Measurements from ENCODE around the gene LDAF1.

- no peak for TF ChIP-seq POLR2A (IDR thresholded peaks at IDR 0.05; ENCODE audit: extremely low read depth, insufficient read length)
- TF ChIP-seq CTCF (IDR thresholded peaks at IDR 0.05; ENCODE audit: low read depth, low read length), result no peak
Observed at GRCh38 chr16:21227866-21228265, 69.4 kb downstream of the LDAF1 start.
